ENCODE data around the gene RPS15. TPM values are rescaled to one million over a fixed set of nuclear protein-coding genes. Genes with fewer than 3 reads are reported as not detected.
"Not testable (repeated sequence)": the region's sequence is repeated elsewhere in the genome, so short reads cannot be mapped to it uniquely, and the experiment has no call there.

Gene RPS15
- total RNA-seq, 1 donor from 2014 or later = 614 TPM

DNA sequence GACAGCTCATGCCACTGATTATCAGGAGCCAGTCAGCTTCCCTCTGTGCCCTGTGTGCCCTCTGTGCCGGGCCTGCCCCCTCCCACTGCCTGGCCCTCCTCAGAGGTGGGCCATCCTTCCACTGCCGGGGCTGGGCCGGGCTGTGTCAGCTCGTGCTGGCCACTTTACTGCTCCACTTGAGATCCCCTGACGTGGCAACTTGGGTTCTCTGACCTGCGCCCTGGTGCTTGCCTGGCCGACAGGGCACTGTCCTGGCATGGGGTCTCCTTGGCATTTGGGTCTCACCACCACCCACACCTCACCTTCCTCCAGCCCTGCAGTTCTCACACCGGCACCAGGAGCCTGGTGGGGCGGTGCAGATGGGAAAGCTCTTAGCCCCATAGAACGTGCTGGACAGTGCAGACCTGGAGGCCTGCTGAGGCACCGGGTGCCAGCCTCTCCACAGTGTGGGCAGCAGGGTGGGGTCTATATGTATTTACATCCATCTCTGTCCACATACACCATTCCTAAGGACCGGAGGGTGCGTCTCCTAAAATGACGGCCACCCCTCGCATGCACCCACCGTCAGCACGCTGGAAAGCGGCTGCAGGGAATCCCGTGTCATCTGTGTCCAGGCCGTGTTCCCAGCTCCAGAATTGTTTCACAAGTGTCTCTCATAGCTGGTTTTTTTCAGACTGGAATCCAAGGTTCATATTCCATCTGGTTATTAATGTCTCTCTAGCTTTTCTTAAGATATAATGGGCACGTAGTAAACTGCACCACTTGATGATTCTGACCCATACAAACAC, 19.1 kb upstream of the RPS15 start:
- Mint-ChIP-seq H3K9me3 (ENCODE audit: low read depth) (no peaks in the 10 kb centered on the region), H3K27ac (ENCODE audit: unreplicated experiment) (peak overlapping the region; percentile 57), H3K4me1 (ENCODE audit: low read depth) (peaks cover 33% of the 10 kb centered on the region), H3K27me3 (ENCODE audit: low read depth) (no peaks in the 10 kb centered on the region), H3K36me3 (ENCODE audit: low read depth) (peaks cover 17% of the 10 kb centered on the region), H3K4me3 (ENCODE audit: unreplicated experiment) (no peak overlapping the region)
- no peak for DNase-seq (ENCODE audit: low spot score)
- TF ChIP-seq CTCF (IDR thresholded peaks at IDR 0.05) = no peak

DNA sequence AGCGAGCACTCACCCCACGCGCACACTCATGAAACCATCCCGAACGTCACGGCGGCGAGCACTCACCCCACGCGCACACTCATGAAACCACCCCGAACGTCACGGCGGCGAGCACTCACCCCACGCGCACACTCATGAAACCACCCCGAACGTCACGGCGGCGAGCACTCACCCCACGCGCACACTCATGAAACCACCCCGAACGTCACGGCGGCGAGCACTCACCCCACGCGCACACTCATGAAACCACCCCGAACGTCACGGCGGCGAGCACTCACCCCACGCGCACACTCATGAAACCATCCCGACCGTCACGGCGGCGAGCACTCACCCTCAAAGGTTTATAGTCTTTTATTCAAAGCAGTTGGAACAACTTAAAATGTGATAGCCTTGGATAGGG, 18.1 kb upstream of the RPS15 start:
- Mint-ChIP-seq H3K4me1 (ENCODE audit: low read depth) (peaks cover 29% of the 10 kb centered on the region), H3K36me3 (ENCODE audit: low read depth) (peaks cover 17% of the 10 kb centered on the region)
- DNase-seq (ENCODE audit: low spot score); H3K4me3 Mint-ChIP-seq (ENCODE audit: unreplicated experiment); H3K27me3 Mint-ChIP-seq (ENCODE audit: low read depth); H3K9me3 Mint-ChIP-seq (ENCODE audit: low read depth); H3K27ac Mint-ChIP-seq (ENCODE audit: unreplicated experiment): not testable (repeated sequence)

DNA sequence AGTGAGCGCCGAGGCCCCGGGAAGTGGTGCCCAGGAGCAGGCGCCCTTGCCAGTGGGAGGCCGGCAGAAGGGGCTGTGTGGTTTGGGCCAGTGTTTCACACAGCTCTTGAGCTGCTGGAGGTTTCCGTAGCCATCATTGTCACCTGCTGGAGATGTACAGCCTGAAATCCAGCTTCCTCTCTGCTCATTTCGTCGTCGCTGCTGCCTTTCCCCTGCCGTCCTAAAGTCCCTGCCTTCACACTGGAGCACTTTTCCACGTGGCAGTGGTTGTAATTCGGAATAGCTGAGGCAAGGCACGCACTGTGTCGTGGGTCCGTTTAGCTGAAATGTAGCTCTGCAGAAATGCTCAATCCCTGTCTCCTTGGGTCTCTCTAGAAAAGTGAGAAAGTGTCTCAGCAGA, 17.6 kb upstream of the RPS15 start:
- no peak overlapping the region for H3K27ac Mint-ChIP-seq (ENCODE audit: unreplicated experiment)
- peaks cover 17% of the 10 kb centered on the region for H3K36me3 Mint-ChIP-seq (ENCODE audit: low read depth)
- DNase-seq (ENCODE audit: low spot score) = no peak
- no peak overlapping the region for H3K4me3 Mint-ChIP-seq (ENCODE audit: unreplicated experiment)
- H3K27me3 Mint-ChIP-seq (ENCODE audit: low read depth) = no peaks in the 10 kb centered on the region
- no peaks in the 10 kb centered on the region for H3K9me3 Mint-ChIP-seq (ENCODE audit: low read depth)
- peaks cover 24% of the 10 kb centered on the region for H3K4me1 Mint-ChIP-seq (ENCODE audit: low read depth)
- no peak for TF ChIP-seq CTCF (IDR thresholded peaks at IDR 0.05)

- Mint-ChIP-seq H3K4me3 (ENCODE audit: unreplicated experiment) (no peak overlapping the region), H3K27me3 (ENCODE audit: low read depth) (no peaks in the 10 kb centered on the region), H3K9me3 (ENCODE audit: low read depth) (no peaks in the 10 kb centered on the region), H3K27ac (ENCODE audit: unreplicated experiment) (no peak overlapping the region), H3K36me3 (ENCODE audit: low read depth) (peaks cover 17% of the 10 kb centered on the region), H3K4me1 (ENCODE audit: low read depth) (peaks cover 16% of the 10 kb centered on the region)
- TF ChIP-seq CTCF (IDR thresholded peaks at IDR 0.05) = no peak
- DNase-seq (ENCODE audit: low spot score) = peak; percentile 89
Measured at GRCh38 chr19:1421218-1421957, 16.8 kb upstream of the RPS15 start.

GRCh38 chr19:1421958-1422305, 16.3 kb upstream of the RPS15 start:
- H3K9me3 Mint-ChIP-seq (ENCODE audit: low read depth) = no peaks in the 10 kb centered on the region
- DNase-seq (ENCODE audit: low spot score) = peak; percentile 79
- peaks cover 11% of the 10 kb centered on the region for H3K4me1 Mint-ChIP-seq (ENCODE audit: low read depth)
- H3K36me3 Mint-ChIP-seq (ENCODE audit: low read depth) = peaks cover 17% of the 10 kb centered on the region
- TF ChIP-seq CTCF (IDR thresholded peaks at IDR 0.05) = no peak
- no peaks in the 10 kb centered on the region for H3K27me3 Mint-ChIP-seq (ENCODE audit: low read depth)
- H3K4me3 Mint-ChIP-seq (ENCODE audit: unreplicated experiment) = no peak overlapping the region
- no peak overlapping the region for H3K27ac Mint-ChIP-seq (ENCODE audit: unreplicated experiment)

Measured in chondrocyte (in vitro differentiated cells).